GM21786 (cell line): Measurements from ENCODE around the gene GTF2IRD1.
"Not testable (repeated sequence)": the region's sequence is repeated elsewhere in the genome, so short reads cannot be mapped to it uniquely, and the experiment has no call there.

Experiments
- ATAC-seq: cut with Tn5 transposase; IDR thresholded peaks from one replicate; pipeline ENCODE4 v1.9.1; 2021; ENCODE audit not compliant: unreplicated experiment

Gene GTF2IRD1

DNA sequence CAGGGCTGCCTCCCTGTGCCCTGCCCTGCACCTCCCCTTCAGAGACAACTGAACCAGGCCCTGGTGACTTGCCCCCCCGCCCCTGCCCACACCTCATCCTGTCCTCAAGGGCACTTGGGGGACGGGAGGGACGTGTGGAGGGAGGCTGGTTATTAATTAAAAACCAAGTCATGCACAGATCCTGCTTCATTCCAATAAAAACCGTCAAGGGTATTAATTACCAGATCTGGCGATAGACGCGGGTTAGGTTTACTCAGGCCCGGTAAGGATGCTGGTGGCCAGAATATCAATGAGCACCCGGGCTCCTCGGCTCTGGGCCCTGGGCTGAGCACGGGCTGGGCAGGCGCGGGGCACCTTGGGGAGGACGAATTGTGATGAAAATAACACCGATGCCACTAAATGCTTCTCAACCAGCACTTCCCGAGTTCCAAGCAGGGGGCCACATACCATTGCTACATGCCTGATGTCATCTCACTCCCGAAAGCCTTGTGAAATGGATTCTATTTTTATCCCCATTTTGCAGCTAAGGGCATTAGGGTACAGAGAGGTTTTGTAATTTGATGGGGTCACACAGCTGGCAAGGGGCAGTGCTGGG is 24.5 kb upstream of the GTF2IRD1 start:
- no peak for ATAC-seq

DNA sequence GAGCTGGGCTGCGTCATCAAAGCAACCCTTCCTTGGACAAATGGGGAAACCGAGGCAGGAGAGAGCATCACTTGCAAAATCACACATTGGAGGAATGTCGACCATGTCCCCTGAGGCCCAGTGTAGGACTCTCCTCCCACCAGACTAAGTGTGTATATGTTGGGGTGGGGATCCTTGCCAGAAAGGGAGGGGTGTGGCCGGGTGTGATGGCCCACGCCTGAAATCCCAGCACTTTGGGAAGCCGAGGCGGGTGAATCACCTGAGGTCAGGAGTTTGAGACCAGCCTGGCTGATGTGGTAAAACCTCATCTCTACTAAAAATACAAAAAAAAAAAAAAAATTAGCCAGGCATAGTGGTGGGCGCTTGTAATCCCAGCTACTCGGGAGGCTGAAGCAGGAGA is 23.3 kb upstream of the GTF2IRD1 start:
- ATAC-seq: not testable (repeated sequence)

DNA sequence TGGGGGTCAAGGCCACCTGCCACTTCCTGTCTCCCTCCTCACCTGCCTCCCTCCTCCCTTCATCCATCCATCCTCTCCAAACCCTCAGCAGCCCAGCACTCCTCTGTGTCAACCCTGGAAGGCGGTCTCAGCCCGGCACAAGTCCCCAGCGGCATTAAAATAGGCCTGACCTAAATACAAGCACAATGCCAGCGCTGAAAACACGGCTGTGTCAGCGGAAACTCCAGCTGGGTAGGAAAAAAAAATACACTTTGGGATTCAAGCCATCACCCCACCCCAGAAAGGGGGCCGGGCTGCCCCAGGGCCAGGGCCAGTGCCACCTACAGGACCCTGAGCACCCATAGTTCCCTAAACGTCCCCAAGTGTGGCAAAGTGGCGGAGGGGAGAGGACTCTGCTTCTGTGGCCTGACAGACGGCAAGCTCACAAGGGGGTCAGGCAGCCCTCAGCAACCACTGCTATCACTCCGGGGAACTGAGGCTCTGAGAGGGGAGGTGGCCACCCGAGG is 22.7 kb upstream of the GTF2IRD1 start:
- ATAC-seq: no peak

DNA sequence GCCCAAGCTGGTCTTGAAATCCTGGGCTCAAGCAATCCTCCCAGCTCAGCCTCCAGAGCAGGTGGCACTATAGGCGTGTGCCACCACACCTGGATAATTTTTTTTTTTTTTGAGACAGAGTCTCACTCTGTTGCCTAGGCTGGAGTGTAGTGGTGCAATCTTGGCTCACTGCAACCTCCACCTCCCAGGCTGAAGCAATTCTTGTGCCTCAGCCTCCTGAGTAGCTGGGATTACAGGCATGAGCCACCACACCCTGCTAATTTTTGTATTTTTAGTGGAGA is 16.5 kb upstream of the GTF2IRD1 start:
- not testable (repeated sequence) for ATAC-seq

DNA sequence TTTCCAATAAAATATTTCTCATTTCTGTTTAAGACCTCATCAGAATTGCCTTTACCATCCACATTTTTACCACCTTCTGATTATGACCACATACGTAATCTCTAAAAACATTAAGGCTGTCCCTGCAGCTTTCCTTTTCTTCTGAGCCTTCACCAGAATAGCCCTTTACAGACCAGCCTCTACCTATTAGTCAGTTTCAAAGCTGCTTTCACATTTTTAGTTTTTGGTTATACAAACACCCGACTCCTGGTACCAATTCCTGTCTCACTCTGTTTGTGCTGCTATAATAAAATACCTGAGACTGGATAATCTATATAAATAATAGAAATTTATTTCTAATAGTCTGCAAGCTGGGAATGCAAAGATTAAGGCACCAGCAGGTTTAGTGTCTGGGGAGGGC is 15.4 kb upstream of the GTF2IRD1 start:
- no peak for ATAC-seq

DNA sequence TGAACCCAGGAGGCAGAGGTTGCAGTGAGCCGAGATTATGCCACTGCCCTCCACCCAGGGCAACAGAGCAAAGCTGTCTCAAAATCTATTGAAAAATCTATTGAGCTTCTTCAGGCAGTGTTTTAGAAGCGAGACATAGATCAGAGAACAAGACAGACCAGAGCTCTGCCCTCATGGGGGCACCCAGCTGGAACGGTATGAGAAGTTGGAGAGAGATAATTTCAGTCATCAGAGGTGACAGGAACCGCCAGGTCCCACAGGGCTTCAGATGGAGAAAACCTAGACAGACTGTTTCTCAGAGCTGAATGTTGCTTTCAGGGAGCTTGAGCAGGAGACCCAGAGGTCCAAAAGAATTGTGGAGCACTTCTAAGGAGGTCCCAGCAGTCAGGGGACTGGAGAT is 14.2 kb upstream of the GTF2IRD1 start:
- no peak for ATAC-seq

DNA sequence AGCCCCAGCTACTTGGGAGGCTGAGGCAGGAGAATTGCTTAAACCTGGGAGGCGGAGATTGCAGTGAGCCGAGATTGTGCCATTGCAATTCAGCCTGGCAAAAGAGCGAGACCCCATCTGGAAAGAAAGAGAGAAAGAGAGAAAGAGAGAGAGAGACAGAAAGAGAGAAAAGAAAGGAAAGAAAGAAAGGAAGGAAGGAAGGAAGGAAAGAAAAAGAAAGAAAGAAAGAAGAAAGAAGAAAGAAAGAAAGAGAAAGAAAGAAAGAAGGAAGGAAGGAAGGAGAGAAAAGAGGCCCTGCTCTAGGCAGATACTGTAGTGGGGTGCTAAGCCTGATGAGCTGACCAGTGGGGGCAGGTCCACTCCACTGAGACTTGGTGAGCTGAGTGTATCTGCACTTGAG is 13.6 kb upstream of the GTF2IRD1 start:
- not testable (repeated sequence) for ATAC-seq

DNA sequence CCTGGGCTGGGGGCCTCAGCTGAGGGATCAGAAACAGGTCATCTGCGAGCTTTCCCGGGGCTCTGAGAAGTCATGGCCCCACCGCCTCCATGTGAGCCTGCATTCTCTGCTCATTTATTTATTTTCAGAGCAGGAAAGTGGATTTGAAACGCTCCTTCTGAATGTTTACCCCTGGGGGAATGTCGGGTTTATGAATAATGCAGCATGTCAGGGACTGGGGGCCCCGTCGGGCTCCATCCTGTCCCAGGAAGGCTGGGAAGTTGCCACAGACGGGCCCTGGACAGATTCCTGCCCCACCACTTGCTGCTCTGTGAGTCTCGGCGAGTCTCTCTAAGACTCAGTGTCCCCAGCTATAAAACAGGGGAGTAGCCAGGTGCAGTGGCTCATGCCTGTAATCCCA is 11.9 kb upstream of the GTF2IRD1 start:
- ATAC-seq: no peak

DNA sequence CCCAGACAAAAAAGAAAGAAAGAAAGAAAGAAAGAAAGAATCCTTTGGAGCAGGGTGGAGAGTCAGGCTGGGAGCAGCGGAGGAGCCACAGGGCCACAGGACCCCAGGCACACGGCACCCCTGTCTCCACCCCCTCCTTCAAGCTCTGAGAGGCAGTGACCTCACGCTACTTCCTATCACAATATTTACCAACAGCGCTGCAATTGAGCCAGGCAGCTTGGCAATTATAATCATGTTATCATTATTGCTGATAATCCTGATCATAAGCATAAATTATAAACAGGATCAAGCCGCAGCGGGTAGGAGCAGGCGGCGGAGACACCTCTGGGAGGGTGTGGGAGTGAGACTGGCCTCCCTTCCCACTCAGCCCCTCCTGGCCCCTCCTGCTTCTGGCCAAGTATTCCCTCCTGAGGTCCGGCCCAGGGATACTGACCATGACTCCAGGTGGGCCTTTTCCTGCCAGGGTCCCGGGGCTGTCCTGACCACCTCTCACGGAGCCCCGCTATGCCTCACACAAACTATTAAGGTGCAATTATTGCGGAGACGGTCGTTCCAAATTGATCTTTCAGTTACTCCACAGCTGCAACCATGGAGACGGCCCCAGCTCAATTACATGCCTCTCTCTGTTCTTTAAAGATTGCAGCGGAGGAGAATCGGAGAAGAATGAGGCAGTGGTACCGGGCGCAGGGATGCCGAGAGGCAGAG is 10.0 kb upstream of the GTF2IRD1 start:
- ATAC-seq: no peak

DNA sequence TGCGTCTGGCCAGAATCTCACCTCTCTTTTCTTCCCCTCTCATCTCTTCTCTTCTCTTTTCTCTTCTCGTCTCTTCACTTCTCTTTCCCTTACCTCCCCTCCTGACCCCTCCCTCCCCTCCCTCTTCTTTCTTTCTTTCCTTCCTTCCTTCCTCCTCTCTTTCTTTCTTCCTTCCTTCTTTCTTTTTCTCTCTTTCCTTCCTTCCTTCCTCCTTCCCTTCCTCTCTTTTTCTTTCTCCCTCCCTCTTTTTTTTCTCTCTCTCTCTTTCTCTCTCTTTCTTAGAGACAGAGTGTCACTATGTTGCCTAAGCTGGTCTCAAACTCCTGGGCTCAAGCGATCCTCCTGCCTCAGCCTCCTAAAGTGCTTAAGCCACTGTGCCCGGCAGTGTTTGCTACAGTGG is 4.6 kb upstream of the GTF2IRD1 start:
- no peak for ATAC-seq

DNA sequence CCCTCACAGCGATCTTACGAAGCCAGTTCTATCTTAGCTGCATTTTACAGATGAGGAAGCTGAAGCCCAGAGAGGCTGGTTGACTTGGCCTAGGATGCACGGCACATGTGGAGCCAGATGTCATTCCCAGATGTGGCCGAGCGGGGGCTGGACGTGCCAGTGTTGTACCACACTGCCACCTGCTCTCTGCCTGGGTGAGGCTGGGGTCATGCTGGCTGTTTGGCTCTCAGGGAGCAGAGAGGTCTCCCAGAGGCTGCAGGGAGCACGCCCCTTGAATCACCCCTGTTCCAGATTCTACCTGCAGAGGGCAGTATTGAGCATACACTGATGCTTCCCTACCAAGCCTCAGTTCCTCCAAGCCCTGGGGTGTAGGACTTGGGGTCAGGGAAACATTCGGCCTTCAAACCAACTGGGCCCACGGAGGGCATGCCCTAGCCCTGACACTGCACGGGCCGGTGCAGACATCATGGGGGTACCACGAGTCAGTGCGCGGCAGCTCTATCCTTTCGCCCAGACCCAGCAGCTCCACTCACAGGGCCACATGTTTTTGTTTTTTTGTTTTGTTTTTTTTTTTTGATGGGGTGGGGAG is 3.8 kb upstream of the GTF2IRD1 start:
- no peak for ATAC-seq

DNA sequence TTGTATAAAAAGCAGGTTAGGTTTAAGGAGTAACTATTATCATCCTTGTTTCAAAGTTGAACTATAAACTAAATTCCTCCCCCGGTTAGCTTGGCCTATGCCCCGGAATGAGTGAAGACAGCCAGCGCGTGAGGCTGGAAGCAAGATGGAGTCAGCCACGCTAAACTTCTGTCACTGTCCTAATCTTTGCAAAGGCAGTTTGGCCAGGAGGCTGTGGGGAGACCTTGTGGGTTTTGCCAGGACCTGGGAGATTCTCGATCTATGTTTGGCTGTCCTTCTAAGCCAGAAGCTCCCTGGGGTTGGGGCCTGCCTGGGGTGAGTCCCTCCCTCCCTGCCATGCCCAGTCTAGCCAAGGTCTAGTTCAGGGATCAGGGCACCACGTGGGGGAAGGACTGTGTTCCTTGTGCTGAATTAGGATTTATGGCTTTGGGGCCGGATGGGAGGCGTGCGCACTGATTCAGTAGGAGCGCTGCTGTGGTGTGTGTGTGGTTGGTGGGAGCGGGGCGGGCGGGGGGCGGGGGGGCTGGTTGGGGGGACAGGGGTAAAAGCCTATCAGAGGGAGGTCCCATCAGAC is 871 bp upstream of the GTF2IRD1 start:
- no peak for ATAC-seq

DNA sequence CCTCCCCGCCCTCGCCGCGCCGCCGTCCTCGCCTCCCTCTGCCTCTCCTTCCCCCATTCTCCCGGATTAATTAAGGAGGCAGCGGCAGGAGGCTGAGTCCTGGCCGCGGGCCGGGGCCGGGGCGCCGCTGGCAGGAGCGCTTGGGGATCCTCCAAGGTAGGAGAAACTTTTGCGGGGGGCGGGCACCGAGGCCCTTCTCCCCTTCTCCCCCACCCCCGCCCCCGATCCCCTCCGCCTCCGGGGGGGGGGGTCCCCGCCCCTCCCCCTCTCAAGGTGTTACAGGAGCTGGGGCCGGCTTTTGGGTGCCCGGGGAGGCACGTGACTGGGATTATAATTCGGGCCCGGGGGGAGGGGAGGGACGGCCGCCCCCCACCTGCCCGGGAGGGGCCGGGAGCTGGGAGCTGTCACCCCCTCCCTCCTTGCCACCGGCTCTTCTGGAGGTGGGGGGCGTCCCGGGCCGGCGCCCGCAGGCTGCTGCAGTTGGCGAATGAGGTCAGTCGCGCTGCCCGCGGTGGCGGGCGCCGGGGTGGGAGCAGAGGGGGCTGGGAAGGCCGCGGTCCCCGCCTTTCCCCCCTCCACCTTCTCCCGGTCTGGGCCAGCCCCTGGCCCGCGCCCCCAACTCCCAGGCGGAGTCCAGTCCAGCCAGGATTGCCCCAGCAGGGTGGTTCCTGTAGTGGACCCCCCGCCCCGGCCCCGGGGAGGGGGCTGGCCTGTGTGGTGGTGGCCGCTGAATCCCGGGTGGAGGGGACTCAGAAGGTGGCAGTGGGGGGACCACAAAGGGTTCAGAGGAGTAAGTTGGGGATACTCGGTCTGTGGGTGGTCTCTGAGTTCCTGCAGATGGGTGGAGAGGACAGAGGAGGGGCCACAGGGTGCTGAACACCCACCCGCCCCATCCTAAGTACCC is 567 bp downstream of the GTF2IRD1 start:
- no peak for ATAC-seq

DNA sequence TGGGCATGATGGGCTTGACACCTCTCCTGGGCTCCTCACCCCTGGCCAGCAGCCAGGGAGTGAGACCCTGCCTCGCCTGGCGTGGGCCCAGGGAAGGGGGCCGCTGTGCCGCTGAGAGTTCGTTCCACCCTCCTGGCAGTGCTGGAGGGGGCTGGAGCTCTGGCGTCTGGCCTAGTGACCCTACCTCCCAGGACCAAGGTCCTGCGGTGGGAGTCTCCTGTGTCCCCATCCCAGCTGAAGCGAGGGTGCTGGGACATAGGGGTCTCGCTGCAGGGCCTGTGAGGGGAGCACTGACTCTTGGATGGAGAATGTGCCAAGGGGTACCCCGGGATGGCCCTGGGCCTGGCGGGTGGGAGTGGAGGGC is 1.2 kb downstream of the GTF2IRD1 start:
- ATAC-seq: no peak

DNA sequence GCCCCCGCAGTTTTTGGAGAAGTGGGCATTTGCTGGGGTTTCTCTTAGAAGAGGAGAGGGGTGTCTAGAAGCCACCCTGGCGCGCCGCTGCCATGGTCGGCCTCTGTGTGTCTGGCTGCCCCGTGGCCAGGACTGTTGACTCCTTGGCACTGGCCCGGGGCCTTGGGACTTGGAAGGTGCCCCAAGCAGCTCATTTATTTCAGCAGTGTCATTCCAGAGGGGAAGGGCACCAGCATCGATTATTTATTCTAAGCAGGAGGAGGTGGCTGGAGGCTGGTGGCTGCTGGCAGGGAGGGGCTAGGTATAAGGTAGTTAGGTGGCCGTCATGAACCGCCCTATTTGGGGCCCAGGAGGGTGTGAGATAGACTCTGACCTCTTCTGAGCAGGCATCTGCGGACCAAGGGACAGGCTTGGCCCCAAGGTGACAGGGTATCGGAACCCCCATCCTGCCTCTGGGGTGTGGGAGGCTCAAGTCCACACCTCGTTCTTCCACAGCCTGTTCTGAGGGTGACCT is 1.6 kb downstream of the GTF2IRD1 start:
- no peak for ATAC-seq

DNA sequence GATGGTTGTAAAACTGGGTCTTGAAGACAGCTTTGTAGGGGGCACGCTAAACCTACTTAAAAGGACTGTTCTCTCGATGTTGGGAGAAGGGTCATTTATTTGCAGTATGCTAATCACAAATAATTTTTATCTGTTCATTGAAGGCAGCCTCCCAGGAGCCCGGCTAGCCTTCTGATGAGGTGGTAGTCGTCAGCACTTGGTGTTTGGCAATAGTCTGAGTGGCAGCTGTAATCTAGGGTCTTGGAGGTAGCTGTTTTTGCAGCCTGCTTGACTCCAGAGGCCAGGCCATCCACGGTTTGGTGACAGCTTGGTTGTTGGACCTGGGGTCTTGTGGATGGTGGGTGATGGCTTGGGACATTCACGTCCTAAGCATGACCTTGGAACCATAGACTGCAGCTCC is 2.2 kb downstream of the GTF2IRD1 start:
- no peak for ATAC-seq

DNA sequence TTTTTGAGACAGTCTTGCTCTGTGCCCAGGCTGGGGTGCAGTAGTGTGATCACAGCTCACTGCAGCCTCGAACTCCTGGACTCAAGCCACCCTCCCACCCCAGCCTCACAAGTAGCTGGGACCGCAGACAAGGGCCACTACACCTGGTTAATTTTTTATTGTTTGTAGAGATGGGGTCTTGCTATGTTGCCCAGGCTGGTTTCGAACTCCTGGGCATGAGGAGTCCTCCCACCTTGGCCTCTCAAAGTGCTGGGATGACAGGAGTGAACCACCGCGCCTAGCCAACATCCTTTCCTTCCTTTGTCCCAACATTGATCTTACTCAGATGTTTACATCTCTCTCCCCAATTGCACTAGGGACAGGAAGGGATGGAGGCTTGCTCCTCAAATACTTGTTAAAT is 3.3 kb downstream of the GTF2IRD1 start:
- ATAC-seq: no peak

DNA sequence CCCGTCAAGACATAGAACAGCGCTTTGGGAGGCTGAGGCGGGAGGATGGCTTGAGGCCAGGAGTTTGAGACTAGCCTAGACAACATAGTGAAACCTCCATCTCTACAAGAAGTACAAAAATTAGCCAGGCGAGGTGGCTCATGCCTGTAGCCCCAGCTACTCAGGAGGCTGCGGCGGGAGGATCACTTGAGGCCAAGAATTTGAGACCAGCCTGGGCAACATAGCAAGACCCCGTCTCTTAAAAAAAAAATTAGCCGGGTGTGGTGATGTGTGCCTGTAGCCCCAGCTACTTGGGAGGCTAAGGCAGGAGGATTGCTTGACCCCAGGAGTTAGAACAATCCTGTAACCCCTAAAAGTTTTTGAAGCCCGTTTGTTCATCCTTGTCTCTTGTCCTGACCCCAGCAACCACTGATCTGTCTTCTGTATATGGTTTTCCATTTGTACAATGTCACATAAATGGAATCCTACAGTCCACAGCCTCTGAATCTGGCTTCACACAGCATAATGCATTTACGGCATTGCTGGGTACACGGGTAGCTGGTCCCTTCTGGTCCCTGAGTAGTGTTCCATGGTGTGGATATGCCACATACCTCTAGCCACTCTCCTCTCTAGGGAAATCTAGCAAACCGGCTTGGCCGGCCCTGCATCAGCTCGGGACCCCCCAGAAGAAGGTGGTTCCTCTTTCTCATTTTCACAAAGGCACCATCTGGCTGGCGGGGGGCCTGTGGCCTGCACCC is 8.4 kb downstream of the GTF2IRD1 start:
- ATAC-seq: no peak

DNA sequence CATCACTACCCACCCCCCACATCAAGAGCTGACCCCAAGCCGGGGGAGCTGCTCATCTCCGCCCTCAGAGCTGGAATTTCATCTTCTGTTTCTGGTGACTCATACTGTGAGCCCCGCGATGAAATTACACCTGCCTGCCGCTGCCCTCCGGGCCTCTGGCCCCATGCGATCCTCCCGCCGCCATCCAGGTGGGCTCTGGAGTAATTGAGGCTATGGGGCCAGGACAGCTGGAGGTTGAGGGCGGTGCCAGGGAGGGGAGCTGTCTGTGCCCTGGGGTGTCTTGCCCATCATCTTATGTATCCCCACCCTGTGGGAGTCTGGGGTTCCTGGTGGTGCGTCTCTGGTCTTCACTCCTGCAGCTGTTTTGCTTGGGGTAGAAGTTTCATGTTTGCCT is 9.0 kb downstream of the GTF2IRD1 start:
- no peak for ATAC-seq
